Measurements from ENCODE around the gene DDX43.
"Not testable (repeated sequence)": the region's sequence is repeated elsewhere in the genome, so short reads cannot be mapped to it uniquely, and the experiment has no call there.

DDX43 gene

GRCh38 chr6:73377225-73377624 lies 17.4 kb upstream of the DDX43 start:
- TF ChIP-seq ZNF565 (CRISPR knock-in tag; conservative IDR thresholded peaks at IDR 0.05; ENCODE audit: low read depth) (no peak), TOX (CRISPR knock-in tag; IDR thresholded peaks at IDR 0.05; ENCODE audit: borderline replicate concordance) (no peak), ZNF8 (CRISPR knock-in tag; IDR thresholded peaks at IDR 0.05) (no peak), ZNF70 (CRISPR knock-in tag; IDR thresholded peaks at IDR 0.05) (no peak), PPARA (CRISPR knock-in tag; IDR thresholded peaks at IDR 0.05; ENCODE audit: borderline replicate concordance) (no peak), GLIS3 (CRISPR knock-in tag; IDR thresholded peaks at IDR 0.05) (no peak), ARNTL (CRISPR knock-in tag; IDR thresholded peaks at IDR 0.05; ENCODE audit: borderline replicate concordance, low read depth) (no peak), CSDC2 (CRISPR knock-in tag; IDR thresholded peaks at IDR 0.05) (no peak), ZC3H10 (CRISPR knock-in tag; IDR thresholded peaks at IDR 0.05) (no peak)
- TF ChIP-seq, protein P1, sequence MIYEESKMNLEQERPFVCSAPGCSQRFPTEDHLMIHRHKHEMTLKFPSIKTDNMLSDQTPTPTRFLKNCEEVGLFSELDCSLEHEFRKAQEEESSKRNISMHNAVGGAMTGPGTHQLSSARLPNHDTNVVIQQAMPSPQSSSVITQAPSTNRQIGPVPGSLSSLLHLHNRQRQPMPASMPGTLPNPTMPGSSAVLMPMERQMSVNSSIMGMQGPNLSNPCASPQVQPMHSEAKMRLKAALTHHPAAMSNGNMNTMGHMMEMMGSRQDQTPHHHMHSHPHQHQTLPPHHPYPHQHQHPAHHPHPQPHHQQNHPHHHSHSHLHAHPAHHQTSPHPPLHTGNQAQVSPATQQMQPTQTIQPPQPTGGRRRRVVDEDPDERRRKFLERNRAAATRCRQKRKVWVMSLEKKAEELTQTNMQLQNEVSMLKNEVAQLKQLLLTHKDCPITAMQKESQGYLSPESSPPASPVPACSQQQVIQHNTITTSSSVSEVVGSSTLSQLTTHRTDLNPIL (CRISPR knock-in tag; IDR thresholded peaks at IDR 0.05; ENCODE audit: low read depth) = no peak

DNA sequence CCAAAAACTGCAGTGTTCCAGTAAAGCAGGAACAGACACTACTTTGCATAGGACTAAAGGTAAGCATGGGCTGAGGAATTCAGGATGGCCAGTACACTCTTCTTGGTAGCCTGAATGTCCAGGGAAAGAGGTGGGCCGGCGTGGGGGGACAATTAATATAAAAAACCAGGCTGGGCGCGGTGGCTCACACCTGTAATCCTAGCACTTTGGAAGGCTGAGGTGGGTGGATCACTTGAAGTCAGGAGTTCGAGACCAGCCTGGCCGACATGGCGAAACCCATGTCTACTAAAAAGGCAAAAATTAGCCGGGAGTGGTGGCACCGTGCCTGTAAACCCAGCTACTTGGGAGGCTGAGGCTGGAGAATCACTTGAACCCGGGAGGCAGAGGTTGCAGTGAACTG lies 13.1 kb upstream of the DDX43 start:
- not testable (repeated sequence) for ATAC-seq

More at GRCh38 chr6:73377225-73377624, 17.4 kb upstream of the DDX43 start:
- ATAC-seq = no peak

DNA sequence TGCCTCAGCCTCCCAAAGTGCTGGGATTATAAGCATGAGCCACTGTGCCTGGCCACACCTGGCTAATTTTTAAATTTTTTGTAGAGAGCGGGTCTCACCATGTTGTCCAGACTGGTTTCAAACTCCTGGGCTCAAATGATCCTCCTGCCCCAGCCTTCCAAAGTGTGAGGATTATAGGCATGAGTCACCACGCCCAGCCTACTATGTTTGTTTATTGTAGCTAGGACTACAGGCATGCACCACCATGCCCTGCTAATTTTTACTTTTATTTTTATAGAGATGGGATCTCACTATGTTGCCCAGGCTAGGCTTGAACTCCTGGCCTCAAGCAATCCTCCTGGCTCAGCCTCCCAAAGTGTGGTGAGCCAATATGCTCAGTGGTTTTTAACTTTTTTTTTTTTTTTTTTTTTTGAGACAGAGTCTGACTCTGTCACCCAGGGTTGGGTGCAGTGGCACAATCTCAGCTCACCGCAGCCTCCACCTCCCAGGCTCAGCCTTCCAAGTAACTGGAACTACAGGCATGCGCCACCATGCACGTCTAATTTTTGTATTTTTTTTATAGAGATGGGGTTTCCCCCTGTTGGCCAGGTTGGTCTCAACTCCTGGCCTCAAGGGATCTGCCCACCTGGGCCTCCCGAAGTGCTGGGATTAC lies 12.0 kb upstream of the DDX43 start:
- ATAC-seq = no peak
- TF ChIP-seq GLIS3 (CRISPR knock-in tag; IDR thresholded peaks at IDR 0.05) = no peak
- no peak for TF ChIP-seq RARB (CRISPR knock-in tag; IDR thresholded peaks at IDR 0.05)

GRCh38 chr6:73388433-73388799 lies 6.2 kb upstream of the DDX43 start:
- peak; percentile 70 for ATAC-seq
- TF ChIP-seq, protein P2, sequence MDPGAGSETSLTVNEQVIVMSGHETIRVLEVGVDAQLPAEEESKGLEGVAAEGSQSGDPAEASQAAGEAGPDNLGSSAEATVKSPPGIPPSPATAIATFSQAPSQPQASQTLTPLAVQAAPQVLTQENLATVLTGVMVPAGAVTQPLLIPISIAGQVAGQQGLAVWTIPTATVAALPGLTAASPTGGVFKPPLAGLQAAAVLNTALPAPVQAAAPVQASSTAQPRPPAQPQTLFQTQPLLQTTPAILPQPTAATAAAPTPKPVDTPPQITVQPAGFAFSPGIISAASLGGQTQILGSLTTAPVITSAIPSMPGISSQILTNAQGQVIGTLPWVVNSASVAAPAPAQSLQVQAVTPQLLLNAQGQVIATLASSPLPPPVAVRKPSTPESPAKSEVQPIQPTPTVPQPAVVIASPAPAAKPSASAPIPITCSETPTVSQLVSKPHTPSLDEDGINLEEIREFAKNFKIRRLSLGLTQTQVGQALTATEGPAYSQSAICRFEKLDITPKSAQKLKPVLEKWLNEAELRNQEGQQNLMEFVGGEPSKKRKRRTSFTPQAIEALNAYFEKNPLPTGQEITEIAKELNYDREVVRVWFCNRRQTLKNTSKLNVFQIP (CRISPR knock-in tag; IDR thresholded peaks at IDR 0.05; ENCODE audit: borderline replicate concordance, low read depth) = no peak
- TF ChIP-seq ZFP3 (CRISPR knock-in tag; IDR thresholded peaks at IDR 0.05) (no peak), ZNF70 (CRISPR knock-in tag; IDR thresholded peaks at IDR 0.05) (no peak), OSR1 (CRISPR knock-in tag; IDR thresholded peaks at IDR 0.05) (no peak), PPARA (CRISPR knock-in tag; IDR thresholded peaks at IDR 0.05; ENCODE audit: borderline replicate concordance) (no peak), GLIS3 (CRISPR knock-in tag; IDR thresholded peaks at IDR 0.05) (no peak), ESRRG (CRISPR knock-in tag; IDR thresholded peaks at IDR 0.05) (no peak), ZC3H10 (CRISPR knock-in tag; IDR thresholded peaks at IDR 0.05) (no peak), TCF4 (CRISPR knock-in tag; IDR thresholded peaks at IDR 0.05; ENCODE audit: borderline replicate concordance) (no peak), ISL1 (CRISPR knock-in tag; IDR thresholded peaks at IDR 0.05) (no peak), TOX (CRISPR knock-in tag; IDR thresholded peaks at IDR 0.05; ENCODE audit: borderline replicate concordance) (no peak), CSDC2 (CRISPR knock-in tag; IDR thresholded peaks at IDR 0.05) (no peak), ZNF565 (CRISPR knock-in tag; conservative IDR thresholded peaks at IDR 0.05; ENCODE audit: low read depth) (no peak), ZFP30 (CRISPR knock-in tag; IDR thresholded peaks at IDR 0.05) (no peak), SNAI2 (CRISPR knock-in tag; IDR thresholded peaks at IDR 0.05) (no peak)
- TF ChIP-seq, protein P3, sequence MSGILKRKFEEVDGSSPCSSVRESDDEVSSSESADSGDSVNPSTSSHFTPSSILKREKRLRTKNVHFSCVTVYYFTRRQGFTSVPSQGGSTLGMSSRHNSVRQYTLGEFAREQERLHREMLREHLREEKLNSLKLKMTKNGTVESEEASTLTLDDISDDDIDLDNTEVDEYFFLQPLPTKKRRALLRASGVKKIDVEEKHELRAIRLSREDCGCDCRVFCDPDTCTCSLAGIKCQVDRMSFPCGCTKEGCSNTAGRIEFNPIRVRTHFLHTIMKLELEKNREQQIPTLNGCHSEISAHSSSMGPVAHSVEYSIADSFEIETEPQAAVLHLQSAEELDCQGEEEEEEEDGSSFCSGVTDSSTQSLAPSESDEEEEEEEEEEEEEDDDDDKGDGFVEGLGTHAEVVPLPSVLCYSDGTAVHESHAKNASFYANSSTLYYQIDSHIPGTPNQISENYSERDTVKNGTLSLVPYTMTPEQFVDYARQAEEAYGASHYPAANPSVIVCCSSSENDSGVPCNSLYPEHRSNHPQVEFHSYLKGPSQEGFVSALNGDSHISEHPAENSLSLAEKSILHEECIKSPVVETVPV (CRISPR knock-in tag; IDR thresholded peaks at IDR 0.05) = no peak
- TF ChIP-seq, protein P4, sequence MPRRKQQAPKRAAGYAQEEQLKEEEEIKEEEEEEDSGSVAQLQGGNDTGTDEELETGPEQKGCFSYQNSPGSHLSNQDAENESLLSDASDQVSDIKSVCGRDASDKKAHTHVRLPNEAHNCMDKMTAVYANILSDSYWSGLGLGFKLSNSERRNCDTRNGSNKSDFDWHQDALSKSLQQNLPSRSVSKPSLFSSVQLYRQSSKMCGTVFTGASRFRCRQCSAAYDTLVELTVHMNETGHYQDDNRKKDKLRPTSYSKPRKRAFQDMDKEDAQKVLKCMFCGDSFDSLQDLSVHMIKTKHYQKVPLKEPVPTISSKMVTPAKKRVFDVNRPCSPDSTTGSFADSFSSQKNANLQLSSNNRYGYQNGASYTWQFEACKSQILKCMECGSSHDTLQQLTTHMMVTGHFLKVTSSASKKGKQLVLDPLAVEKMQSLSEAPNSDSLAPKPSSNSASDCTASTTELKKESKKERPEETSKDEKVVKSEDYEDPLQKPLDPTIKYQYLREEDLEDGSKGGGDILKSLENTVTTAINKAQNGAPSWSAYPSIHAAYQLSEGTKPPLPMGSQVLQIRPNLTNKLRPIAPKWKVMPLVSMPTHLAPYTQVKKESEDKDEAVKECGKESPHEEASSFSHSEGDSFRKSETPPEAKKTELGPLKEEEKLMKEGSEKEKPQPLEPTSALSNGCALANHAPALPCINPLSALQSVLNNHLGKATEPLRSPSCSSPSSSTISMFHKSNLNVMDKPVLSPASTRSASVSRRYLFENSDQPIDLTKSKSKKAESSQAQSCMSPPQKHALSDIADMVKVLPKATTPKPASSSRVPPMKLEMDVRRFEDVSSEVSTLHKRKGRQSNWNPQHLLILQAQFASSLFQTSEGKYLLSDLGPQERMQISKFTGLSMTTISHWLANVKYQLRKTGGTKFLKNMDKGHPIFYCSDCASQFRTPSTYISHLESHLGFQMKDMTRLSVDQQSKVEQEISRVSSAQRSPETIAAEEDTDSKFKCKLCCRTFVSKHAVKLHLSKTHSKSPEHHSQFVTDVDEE (CRISPR knock-in tag; IDR thresholded peaks at IDR 0.05) = no peak
